HG02623 (cell line): Measurements from ENCODE around the gene C6orf136.

Experiments used
- ATAC-seq: cut with Tn5 transposase; IDR thresholded peaks from one replicate; pipeline ENCODE4 v1.9.1; 2021; ENCODE audit warnings: moderate library complexity; ENCODE audit not compliant: unreplicated experiment

Gene C6orf136

DNA sequence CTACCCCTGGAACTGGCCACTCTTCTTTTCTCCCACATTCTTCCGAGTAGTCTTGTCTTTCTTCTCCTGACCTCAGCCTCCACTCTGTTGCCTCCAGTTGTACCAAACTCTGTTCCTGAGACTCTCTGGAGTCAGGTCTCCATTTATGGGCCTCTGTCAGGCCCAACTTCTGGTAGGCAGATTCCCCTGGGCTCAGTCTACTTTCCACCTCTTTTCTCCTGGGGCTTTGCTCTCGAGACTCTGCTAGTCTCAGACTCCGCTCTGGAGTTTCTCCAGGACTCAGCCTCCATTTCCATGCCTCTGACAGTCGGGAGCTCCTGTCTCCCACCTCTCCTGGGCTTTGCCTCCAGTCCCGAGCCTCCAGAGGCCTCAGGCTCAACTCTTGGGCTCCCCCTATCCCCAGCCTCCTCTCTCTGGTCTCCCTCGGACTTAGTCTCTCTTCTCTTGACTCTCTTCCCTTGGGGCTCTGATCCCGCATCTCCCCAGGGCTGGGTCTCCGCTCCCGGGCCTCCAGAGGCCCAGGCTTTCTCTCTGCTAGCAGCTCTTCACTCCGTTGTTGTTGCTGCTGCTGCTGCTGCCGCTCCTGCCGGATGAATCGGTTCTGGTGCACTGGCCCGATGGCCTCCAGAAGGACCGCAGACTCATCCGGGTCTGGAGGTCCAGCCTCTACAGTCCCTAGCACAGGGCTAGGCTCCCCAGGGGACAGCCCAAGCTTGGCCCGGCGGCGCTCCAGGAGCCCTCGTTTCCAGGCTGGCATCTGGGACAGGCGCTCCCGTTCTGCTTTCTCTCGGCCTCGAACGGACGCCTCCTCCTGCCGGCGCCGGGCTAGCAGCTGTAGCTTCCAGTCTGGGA lies 38.5 kb downstream of the C6orf136 start:
- no peak for ATAC-seq

DNA sequence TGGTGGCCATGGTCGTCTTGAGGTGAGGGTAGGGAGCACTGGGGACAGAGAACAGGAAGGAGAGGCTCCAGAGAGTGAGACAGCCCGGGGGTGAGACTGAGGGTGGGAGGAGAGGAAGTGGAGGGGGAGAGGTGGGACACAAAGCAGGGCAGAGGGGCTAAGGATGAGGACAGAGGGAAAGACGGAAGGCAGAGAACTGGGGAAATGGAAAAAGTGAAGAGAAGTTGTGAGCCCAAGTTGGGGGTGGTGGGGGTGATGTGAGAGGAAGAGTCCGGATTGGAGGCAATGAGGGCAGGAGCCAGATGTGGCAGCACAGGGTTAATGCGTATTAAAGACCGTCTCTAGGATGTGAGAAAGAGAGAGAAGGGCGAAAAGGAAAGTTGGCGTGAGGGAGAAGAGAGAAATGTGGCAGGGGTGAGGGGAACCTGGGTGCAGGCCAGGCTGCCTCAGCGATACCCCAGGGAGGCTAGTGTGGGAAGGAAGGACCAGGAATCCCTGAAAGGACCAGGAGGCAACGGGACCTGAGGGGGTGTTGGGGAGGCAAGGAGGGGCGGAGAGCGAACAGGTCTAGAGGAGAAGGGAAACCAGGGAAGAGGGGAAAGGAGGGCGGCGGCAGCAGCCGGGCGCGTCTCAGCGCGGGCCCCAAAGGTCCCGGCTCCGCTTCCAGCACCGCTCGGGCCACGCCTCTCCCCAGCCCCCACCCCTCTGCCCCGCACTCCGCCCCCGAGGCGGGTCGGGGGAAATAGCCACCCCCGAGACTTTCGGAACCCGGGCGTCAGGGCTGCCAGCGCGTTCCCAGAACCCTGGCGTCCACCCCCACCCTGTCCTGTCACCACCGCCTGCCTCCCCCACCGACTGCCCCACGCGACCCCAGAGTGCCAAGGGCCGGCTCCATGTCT lies 39.3 kb downstream of the C6orf136 start, which contains the start of gene PPP1R18:
PPP1R18 (minus strand) TSS at position 637 of the 899 bp plus-strand sequence; CDS start at position 10, 627 bp downstream.
- peak; percentile 12 for ATAC-seq

DNA sequence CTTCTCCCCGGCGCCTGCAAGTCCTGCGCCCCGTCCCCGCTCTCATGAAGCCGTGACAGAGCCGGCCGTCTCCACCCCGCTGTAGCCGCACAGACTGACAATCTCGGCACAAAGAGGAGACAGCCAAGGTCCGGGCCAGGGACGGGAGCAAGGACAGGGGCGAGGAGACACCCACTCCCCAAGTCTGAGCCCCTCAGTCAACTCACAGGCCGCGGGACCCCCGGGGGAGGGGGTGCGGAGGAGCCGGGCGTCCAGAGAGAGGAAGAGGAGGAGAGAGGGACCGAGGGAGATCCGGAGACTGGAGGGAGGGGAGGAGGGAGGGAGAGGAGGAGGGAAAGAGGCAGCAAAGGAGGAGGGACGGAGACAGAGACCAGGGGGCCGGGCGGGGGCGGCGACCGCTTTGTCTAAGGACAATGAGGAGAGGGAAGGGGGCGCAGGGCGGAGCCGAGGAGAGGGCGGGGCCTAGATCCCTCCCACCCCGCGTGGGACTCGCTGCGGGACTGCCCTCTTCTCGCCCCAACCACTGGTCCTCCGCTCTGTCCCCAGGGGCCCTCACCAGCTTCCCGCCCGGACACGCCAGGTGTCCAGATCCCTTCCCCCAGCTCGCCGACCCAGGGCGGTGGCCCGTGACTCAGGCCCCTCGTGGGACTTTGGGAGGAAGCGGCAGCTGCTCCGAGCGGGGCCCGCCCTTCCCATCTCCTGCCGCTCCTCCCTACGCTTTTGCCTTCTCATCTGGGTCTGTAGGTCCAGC lies 40.1 kb downstream of the C6orf136 start:
- ATAC-seq = peak; percentile 32

DNA sequence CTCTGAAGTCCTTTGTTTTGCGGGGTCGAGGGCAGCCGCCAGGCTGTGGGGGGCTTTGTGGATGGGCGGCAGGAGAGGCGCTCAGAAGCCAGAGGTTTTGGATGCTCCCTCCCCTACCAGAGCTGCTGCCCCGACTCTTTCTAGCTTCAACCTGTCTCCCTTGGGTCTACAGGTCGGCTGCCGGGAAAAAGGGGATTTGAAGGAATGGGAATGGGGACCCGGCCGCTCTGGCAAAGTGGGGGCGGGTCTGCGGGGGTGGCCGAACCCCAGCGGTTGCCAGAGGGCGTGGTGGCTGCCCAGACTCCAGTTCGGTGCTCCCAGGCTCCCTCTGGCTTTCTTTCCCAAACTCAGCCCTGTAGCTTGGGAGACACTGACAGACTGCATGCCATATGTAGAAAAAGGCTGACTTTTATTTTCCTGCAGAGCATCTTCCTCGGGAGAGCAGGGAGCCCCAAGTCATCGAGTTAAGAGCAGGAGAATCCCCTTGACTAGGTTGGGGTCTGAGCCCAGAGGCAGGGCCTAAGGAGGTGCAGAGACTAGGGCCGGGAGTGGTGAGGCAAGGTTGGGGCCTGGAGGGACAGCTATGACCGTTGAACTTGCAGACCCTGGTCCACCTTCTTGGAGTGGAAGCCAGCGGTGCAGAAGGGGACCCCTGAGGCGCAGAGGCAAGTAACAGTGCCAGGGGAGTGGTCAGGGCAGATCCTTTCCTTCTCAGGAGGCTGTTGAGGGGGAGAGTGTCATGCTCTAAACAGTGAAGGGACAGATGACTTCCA lies 40.9 kb downstream of the C6orf136 start:
- ATAC-seq = no peak

DNA sequence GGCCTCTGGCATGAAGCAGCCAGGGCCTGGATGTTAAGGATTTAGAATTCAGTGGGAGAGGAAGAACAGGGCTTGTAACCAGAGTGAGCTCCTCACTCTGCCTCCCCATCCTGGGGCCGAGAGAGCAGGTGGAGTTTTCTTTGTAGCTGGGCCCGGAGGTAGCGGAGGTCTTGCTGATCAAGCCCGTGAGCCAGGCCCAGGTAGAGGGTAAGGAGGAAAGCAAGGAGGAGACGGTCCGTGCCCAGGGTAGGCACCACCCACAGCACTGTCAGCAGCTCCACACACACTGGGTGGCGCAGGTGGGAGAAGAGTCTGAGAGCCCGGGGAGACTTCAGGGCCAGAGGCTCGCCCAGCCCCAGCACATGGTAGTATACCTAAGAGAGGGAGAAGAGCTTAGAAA lies 41.6 kb downstream of the C6orf136 start:
- no peak for ATAC-seq

DNA sequence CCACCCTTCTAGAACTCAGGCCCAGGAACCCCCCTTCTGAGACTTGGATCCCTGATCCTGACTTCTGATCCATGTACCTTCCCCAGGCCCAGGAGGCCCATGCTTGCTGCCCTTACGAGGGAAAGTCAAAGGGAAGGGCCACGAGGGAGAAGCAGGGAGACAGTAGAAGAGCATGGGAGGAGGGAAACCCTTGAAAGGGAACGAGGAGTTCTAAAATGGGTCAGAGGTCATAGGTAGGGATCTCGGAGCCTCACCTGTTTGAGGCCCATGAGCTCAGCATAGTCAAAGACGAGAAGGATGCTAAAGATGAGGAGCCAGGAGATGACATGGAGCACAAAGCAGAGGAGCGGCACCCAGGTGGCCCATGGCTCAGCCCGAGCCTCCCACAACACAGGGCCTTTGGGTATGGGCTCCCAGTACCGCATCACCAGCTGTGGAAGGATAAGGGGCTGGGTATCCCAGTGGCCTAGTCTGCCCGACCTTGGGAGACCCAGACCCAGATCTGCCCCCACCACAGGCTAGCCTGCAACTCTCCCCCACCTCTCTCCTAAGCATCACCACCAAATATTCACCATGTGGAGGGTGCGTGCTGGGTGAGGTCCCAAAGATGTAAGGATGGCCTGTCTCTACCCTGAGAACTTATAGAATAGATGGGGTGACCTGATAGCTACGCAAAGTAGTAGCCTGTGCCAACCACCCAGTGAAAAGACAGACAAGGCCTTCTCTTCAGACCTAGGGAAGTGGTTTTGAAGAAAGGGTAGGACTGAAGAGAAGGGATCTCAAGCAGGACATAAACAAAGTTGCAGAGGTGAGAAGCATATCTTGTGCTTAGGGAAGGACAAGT lies 42.3 kb downstream of the C6orf136 start:
- no peak for ATAC-seq

DNA sequence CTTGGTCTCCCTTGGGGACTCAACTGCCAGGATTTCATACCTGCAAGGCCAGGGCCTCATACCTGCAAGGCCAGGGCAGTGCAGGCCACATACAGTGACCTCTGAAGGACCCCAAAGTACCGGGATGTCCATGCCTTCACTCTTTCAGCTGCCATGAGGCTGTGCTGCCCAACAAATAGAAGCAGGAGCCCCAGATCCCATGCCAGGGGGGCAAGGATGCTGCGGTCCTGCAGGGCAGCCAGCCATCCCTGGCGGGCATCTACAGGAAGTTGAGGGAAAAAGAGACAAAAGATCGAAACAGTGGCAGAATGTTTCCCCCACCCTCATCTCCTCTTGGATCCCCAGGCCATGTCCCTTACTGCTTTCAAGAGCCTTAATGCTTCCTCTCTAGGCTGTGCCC lies 43.1 kb downstream of the C6orf136 start:
- ATAC-seq = no peak

DNA sequence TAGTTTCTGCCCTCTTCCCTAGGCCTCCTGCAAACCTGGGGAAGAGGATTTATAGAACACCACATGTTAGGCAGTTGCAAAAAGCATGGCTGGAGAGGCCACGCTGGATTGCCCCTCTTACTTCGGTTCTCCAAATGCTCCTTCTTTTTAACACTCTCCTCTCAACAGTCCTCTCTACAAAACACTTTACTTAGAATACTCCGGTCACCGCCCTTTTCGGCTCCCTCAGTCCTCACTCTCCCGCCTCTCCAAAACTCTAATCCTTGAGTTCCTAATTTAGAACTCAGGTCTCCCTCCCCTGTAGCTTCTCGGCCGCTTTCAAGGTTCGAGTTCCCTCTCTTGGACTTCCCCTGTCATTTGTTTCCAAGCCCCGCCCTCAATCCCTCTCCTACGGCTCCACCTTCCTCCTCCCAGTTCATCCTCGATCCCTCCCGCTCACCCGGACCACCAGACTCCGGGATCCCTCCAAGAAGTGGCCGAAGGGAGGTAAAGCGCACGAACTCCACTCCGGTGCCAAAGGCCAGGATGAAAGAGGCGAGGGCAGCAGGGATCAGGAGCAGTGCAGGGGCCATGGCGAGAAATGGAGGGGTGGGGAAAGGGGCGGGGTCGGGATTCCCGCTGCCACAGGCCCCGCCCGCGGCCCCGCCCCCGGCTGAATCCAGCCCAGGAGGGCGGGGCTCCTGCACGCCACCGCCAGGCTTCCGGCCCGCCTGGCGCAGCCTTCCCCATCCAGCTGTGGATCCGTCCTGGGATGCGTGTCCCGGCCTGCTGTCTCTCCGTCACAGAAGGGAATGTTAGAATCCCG lies 43.7 kb downstream of the C6orf136 start, which contains the start of gene NRM:
NRM (minus strand) TSS at position 582 of the 805 bp plus-strand sequence; CDS start at position 572, 10 bp downstream.
- peak; percentile 26 for ATAC-seq

DNA sequence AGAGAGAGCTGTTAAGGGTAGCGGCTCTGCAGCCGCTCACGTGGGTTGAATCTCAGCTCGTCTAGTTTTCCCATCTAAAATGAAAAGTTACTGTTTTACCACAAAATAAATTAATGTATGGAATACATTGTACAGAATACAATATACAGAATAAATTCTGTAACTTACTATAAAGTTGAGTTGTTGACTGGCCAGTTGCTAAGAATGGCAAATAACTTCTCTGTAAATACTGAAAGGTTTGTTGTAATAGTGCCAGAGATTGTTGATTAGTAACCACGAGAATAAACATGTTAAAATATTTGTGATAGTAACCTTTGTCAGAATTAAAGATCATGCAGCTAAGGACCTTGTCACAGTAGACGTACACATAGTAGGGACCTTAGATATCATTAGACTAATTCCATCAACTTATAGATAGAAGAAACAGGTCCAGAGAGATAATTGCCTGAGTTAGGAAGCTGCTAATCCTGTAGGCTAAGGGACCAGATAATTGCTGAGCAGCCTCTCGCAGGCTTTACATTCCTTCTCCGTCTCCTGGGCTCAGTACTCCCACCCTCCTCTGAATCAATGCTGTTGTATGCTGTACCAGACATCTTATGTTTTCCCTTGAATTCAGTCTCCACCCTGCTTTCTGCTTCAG lies 44.4 kb downstream of the C6orf136 start:
- no peak for ATAC-seq

DNA sequence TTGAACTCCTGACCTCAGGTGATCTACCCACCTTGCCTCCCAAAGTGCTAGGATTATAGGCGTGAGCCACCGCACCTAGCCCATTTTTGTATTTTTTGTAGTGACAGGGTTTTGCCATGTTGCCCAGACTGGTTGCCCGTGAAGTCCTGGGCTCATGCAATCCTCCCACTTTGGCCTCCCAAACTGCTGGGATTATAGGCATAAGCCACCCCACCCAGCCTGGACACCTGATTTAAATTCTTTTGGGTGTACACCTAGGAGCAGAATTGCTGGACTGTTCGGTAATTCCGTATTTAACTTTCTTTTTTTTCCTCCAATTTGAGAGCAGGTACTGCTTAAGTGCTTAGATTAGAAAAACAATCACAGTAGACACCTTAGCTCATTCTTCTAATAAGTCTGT lies 49.5 kb downstream of the C6orf136 start:
- no peak for ATAC-seq

DNA sequence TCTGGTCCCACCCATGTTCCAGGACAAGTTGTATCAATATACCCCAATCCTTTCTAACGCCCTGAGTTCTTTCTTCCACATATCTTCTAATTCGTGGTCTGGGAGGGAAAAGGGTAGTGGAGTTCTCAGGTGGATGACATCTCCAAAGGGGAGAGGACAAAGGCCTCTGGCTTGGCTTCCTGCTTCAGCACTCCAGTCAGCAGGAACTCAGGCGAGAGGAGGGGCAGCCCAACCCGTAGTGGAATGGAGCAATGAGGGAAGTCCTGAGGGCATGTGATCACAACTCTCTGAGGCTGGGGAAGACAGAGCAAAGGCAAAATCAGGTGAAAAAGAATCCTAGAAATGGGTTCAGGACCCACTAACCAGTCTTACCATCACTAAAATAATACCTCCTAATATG lies 53.4 kb downstream of the C6orf136 start:
- no peak for ATAC-seq
